ENCODE data around the gene SNTG2.

Gene SNTG2

GRCh38 chr2:1283020-1283801, 332.6 kb downstream of the SNTG2 start:
- DNase-seq (ENCODE audit: low read depth in 3 of 3), result no peak

GRCh38 chr2:1283871-1284270, 333.2 kb downstream of the SNTG2 start:
- no peak for DNase-seq (ENCODE audit: low read depth in 3 of 3)

- no peak for DNase-seq (ENCODE audit: low read depth in 3 of 3)
Measured at GRCh38 chr2:1286929-1287328, 336.3 kb downstream of the SNTG2 start.

- no peak for DNase-seq (ENCODE audit: low read depth in 3 of 3)
Measured at GRCh38 chr2:1287427-1287826, 336.8 kb downstream of the SNTG2 start.

- no peak for DNase-seq (ENCODE audit: low read depth in 3 of 3)
Measured at GRCh38 chr2:1294900-1295299, 344.3 kb downstream of the SNTG2 start.

GRCh38 chr2:1295740-1296139, 345.1 kb downstream of the SNTG2 start:
- DNase-seq (ENCODE audit: low read depth in 3 of 3), result no peak

- DNase-seq (ENCODE audit: low read depth in 3 of 3), result no peak
Measured at GRCh38 chr2:1297372-1298159, 346.9 kb downstream of the SNTG2 start.

- DNase-seq (ENCODE audit: low read depth in 3 of 3), result no peak
Measured at GRCh38 chr2:1299043-1299442, 348.4 kb downstream of the SNTG2 start.

GRCh38 chr2:1300284-1300683, 349.6 kb downstream of the SNTG2 start:
- no peak for DNase-seq (ENCODE audit: low read depth in 3 of 3)

GRCh38 chr2:1301056-1301455, 350.4 kb downstream of the SNTG2 start:
- DNase-seq (ENCODE audit: low read depth in 3 of 3), result no peak

- no peak for DNase-seq (ENCODE audit: low read depth in 3 of 3)
Measured at GRCh38 chr2:1305342-1306013, 354.8 kb downstream of the SNTG2 start.

GRCh38 chr2:1306014-1306686, 355.5 kb downstream of the SNTG2 start:
- DNase-seq (ENCODE audit: low read depth in 3 of 3), result no peak

- no peak for DNase-seq (ENCODE audit: low read depth in 3 of 3)
Measured at GRCh38 chr2:1306687-1307516, 356.3 kb downstream of the SNTG2 start.

GRCh38 chr2:1307670-1308069, 357.0 kb downstream of the SNTG2 start:
- DNase-seq (ENCODE audit: low read depth in 3 of 3), result no peak

GRCh38 chr2:1308678-1309077, 358.0 kb downstream of the SNTG2 start:
- no peak for DNase-seq (ENCODE audit: low read depth in 3 of 3)

- DNase-seq (ENCODE audit: low read depth in 3 of 3), result no peak
Measured at GRCh38 chr2:1309507-1309906, 358.9 kb downstream of the SNTG2 start.

- no peak for DNase-seq (ENCODE audit: low read depth in 3 of 3)
Measured at GRCh38 chr2:1310202-1310601, 359.6 kb downstream of the SNTG2 start.

- DNase-seq (ENCODE audit: low read depth in 3 of 3), result no peak
Measured at GRCh38 chr2:1310866-1311265, 360.2 kb downstream of the SNTG2 start.

- no peak for DNase-seq (ENCODE audit: low read depth in 3 of 3)
Measured at GRCh38 chr2:1313240-1313924, 362.7 kb downstream of the SNTG2 start.

GRCh38 chr2:1314254-1314653, 363.6 kb downstream of the SNTG2 start:
- DNase-seq (ENCODE audit: low read depth in 3 of 3), result no peak
